ENCODE measurements around the gene FIGNL1. TPM values are rescaled to one million over a fixed set of nuclear protein-coding genes. Genes with fewer than 3 reads are reported as not detected.

Gene FIGNL1
- total and polyA plus RNA-seq, 2 donors (not counting 3 experiments of a cell fraction or from before 2014, with no cell fraction given), result 20.8 to 49.3 TPM

DNA sequence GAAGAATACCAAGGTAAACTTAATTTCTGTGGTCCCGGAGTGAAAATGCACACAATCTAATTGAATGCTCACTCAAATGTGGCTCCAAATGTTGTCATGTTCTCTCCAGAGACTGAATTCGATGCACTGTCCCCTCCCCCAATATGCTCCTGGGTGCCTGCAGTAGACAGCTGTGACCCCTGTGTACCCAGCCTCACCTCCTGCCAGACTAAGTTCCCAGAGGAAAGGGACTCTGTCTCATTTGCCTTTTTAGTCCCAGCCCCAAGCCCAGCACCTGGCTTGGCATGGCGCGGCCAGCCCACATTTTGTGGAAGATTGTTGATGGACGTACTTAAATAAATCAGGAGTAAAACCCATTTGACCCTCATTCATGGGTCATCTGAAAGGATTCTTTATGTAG, 21.8 kb upstream of the FIGNL1 start:
- dilution Hi-C loops (cut with MboI; ENCODE audit: extremely low pct_ligation_motif_present, low sequenced_read_pairs) (no loop called here), intact Hi-C loops (cut with micrococcal nuclease) (no loop called here)
- Histone ChIP-seq H3K4me3 (replicated peaks in 1 of 3; ENCODE audit: insufficient read depth in 1 of 3, low read depth in 1 of 3, low read length in 3 of 3) (no peak overlapping the region), H3K9me3 (replicated peaks; ENCODE audit: control insufficient read depth, insufficient read depth, low read length) (no peaks in the 10 kb centered on the region), H3K9me1 (replicated peaks; ENCODE audit: control insufficient read depth, extremely low read depth, insufficient read depth, low read length) (no peaks in the 10 kb centered on the region), H3K27ac (ENCODE audit: insufficient read depth, low read depth, low read length) (no peak overlapping the region), H3K9ac (replicated peaks; ENCODE audit: extremely low read depth, insufficient read depth, low read length) (no peak overlapping the region), H3K4me1 (ENCODE audit: control insufficient read depth, extremely low read depth, insufficient read depth, low read length) (peaks cover 4% of the 10 kb centered on the region), H3K36me3 (ENCODE audit: control insufficient read depth in 2 of 2, extremely low read depth in 1 of 2, insufficient read depth in 2 of 2, low read length in 2 of 2) (no peaks in the 10 kb centered on the region), H3K27me3 (ENCODE audit: control insufficient read depth in 2 of 2, insufficient read depth in 2 of 2, low read length in 2 of 2) (no peaks in the 10 kb centered on the region), H2AFZ (ENCODE audit: low read depth, low read length) (no peak overlapping the region), H3K79me2 (ENCODE audit: control insufficient read depth, insufficient read depth, low read length) (no peaks in the 10 kb centered on the region), H4K20me1 (replicated peaks; ENCODE audit: control insufficient read depth, extremely low read depth, insufficient read depth, low read length) (no peaks in the 10 kb centered on the region), H3K4me2 (ENCODE audit: insufficient read depth, low read length) (no peak overlapping the region)
- FAIRE-seq (no peak), DNase-seq (ENCODE audit: low read depth, low spot score) (no peak)
- TF ChIP-seq, protein P1, sequence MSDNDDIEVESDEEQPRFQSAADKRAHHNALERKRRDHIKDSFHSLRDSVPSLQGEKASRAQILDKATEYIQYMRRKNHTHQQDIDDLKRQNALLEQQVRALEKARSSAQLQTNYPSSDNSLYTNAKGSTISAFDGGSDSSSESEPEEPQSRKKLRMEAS (IDR thresholded peaks at IDR 0.05; ENCODE audit: insufficient read depth, insufficient read length), result no peak
- TF ChIP-seq CTCF (IDR thresholded peaks at IDR 0.05; ENCODE audit: extremely low read depth in 1 of 2, insufficient read depth in 1 of 2, low read depth in 1 of 2, low read length in 2 of 2) (no peak), GATA2 (IDR thresholded peaks at IDR 0.05; ENCODE audit: insufficient read depth, insufficient read length, low read depth, low read length) (no peak), FOS (IDR thresholded peaks at IDR 0.05; ENCODE audit: borderline replicate concordance, insufficient read depth, low read length) (no peak), POLR2AphosphoS5 (IDR thresholded peaks at IDR 0.05; ENCODE audit: insufficient read depth, low read depth, low read length) (no peak), JUN (IDR thresholded peaks at IDR 0.05; ENCODE audit: borderline replicate concordance, insufficient read depth, insufficient read length, low read depth) (no peak), POLR2A (IDR thresholded peaks at IDR 0.05; ENCODE audit: low read depth, low read length) (no peak), EZH2 (IDR thresholded peaks at IDR 0.05; ENCODE audit: borderline replicate concordance, low read depth, low read length, severe bottlenecking) (no peak), MYC (IDR thresholded peaks at IDR 0.05; ENCODE audit: low read depth, low read length) (no peak)
- ChIA-PET POLR2A (no interaction called here), CTCF (interaction anchor here (1.0 to 6.9 kb wide), 4 partner anchors 204 to 690 kb away, joined by 3 to 117 read pairs (median 7); no protein-coding TSS in a partner anchor)
- BruUV-seq (replicated peaks), result no TSS peak

Data from endothelial cell of umbilical vein (primary cell).